Neural cell (in vitro differentiated cells): ENCODE results near the gene RHO. TPM values are rescaled to one million over a fixed set of nuclear protein-coding genes. Genes with fewer than 3 reads are reported as not detected.

Experiments used
- H2AFZ ChIP-seq: fragments of 200-600, 300-800 bp; sonication (generic), shearing (Covaris generic); 2 replicates; pipeline ENCODE4 v1.6.0; 2014; ENCODE audit warnings: low read depth, mild to moderate bottlenecking, antibody characterized with exemption, low read length, moderate library complexity
- H3F3A ChIP-seq: fragments of 200-600 bp; shearing (Covaris generic); 2 replicates; pipeline ENCODE4 v1.6.1; 2016; ENCODE audit warnings: mild to moderate bottlenecking, moderate library complexity, mixed read lengths, antibody characterized with exemption, low read length; ENCODE audit not compliant: insufficient read depth, poor library complexity, severe bottlenecking
- H3K27ac ChIP-seq: fragments of 200-600, 300-800 bp; sonication (generic), shearing (Covaris generic); 2 replicates; pipeline ENCODE4 v1.5.1; 2014; ENCODE audit warnings: mild to moderate bottlenecking, low read length, moderate library complexity
- H3K27me3 ChIP-seq: fragments of 300-800, 200-600 bp; sonication (generic), shearing (Covaris generic); 2 replicates; pipeline ENCODE4 v1.6.0; 2014; ENCODE audit warnings: mild to moderate bottlenecking, low read depth, low read length, moderate library complexity; ENCODE audit not compliant: insufficient read depth
- H3K36me3 ChIP-seq: fragments of 300-800, 200-600 bp; sonication (generic), shearing (Covaris generic); 2 replicates; pipeline ENCODE4 v1.5.1; 2014; ENCODE audit warnings: mild to moderate bottlenecking, antibody characterized with exemption, low read length, moderate library complexity; ENCODE audit not compliant: insufficient read depth
- H3K4me2 ChIP-seq: fragments of 300-800, 200-600 bp; sonication (generic), shearing (Covaris generic); 2 replicates; pipeline ENCODE4 v1.6.0; 2014; ENCODE audit warnings: mild to moderate bottlenecking, low read length
- H3K4me3 ChIP-seq: fragments of 300-800, 200-600 bp; sonication (generic), shearing (Covaris generic); 2 replicates; pipeline ENCODE4 v1.5.1; 2014; ENCODE audit warnings: mild to moderate bottlenecking, low read length, moderate library complexity
- H3K79me2 ChIP-seq: fragments of 200-600 bp; shearing (Covaris generic); replicated peaks from 2 replicates; pipeline ENCODE4 v1.6.0; 2014; ENCODE audit warnings: mild to moderate bottlenecking, low read length, moderate library complexity; ENCODE audit not compliant: insufficient read depth
- H3K9ac ChIP-seq: fragments of 300-800, 200-600 bp; sonication (generic), shearing (Covaris generic); 2 replicates; pipeline ENCODE4 v1.6.1; 2016; ENCODE audit warnings: mild to moderate bottlenecking, low read length, mixed read lengths
- H3K9me2 ChIP-seq: fragments of 200-600 bp; shearing (Covaris generic); 2 replicates; pipeline ENCODE4 v1.6.1; 2016; ENCODE audit warnings: mild to moderate bottlenecking, low read length, mixed read lengths; ENCODE audit not compliant: insufficient read depth
- H3K9me3 ChIP-seq: fragments of 200-600, 300-800 bp; sonication (generic), shearing (Covaris generic); 2 replicates; pipeline ENCODE4 v1.6.1; 2016; ENCODE audit warnings: mild to moderate bottlenecking, mixed run types, low read length, moderate library complexity, mixed read lengths
- H4K20me1 ChIP-seq: fragments of 200-600 bp; shearing (Covaris generic); 2 replicates; pipeline ENCODE4 v1.6.1; 2016; ENCODE audit warnings: mild to moderate bottlenecking, mixed run types; ENCODE audit not compliant: insufficient read depth
- EP300 ChIP-seq: fragments of 450-650 bp; conservative IDR thresholded peaks from 2 replicates; pipeline ENCODE4 v1.6.1; 2014; ENCODE audit warnings: antibody characterized with exemption, mild to moderate bottlenecking, moderate library complexity; ENCODE audit not compliant: poor library complexity, severe bottlenecking
- EZH2 ChIP-seq: fragments of 200-600, 300-800 bp; shearing (Covaris generic), sonication (generic); IDR thresholded peaks from 2 replicates; pipeline ENCODE4 v1.6.1; 2014; ENCODE audit warnings: antibody characterized with exemption, low read length, borderline replicate concordance, mild to moderate bottlenecking; ENCODE audit not compliant: insufficient read depth, poor library complexity, severe bottlenecking
- MXI1 ChIP-seq: fragments of 450-650 bp; conservative IDR thresholded peaks from 2 replicates; pipeline ENCODE4 v1.6.1; 2014; ENCODE audit warnings: antibody characterized with exemption, mild to moderate bottlenecking; ENCODE audit not compliant: poor library complexity, severe bottlenecking
- POLR2AphosphoS5 ChIP-seq: IDR thresholded peaks from 2 replicates; pipeline ENCODE4 v1.6.1; 2012
- RAD21 ChIP-seq: fragments of 450-650 bp; conservative IDR thresholded peaks from 2 replicates; pipeline ENCODE4 v1.6.1; 2014; ENCODE audit warnings: antibody characterized with exemption, mild to moderate bottlenecking, moderate library complexity
- SMC3 ChIP-seq: fragments of 450-650 bp; conservative IDR thresholded peaks from 2 replicates; pipeline ENCODE4 v1.6.1; 2014; ENCODE audit warnings: antibody characterized with exemption, mild to moderate bottlenecking, moderate library complexity; ENCODE audit not compliant: poor library complexity
- TAF1 ChIP-seq: IDR thresholded peaks from 2 replicates; pipeline ENCODE4 v1.6.1; 2012; ENCODE audit warnings: low read depth
- polyA plus RNA-seq: library from polyadenylated mRNA; depleted of rRNA; stranded (reverse); fragments of >200 nt; gene quantifications from 2 replicates; pipeline ENCODE4 v1.2.3, GENCODE V29; 2014
- TF ChIP-seq, protein P1 (sequence below): fragments of 450-650 bp; IDR thresholded peaks from 2 replicates; pipeline ENCODE4 v1.5.1; 2014; ENCODE audit warnings: antibody characterized with exemption, mild to moderate bottlenecking, moderate library complexity; ENCODE audit not compliant: poor library complexity, severe bottlenecking
- TF ChIP-seq, protein P2 (sequence below): IDR thresholded peaks from 2 replicates; pipeline ENCODE4 v1.6.1; 2012; ENCODE audit warnings: borderline replicate concordance

RHO gene
- polyA plus RNA-seq, 1 donor from 2014 or later = not detected

DNA sequence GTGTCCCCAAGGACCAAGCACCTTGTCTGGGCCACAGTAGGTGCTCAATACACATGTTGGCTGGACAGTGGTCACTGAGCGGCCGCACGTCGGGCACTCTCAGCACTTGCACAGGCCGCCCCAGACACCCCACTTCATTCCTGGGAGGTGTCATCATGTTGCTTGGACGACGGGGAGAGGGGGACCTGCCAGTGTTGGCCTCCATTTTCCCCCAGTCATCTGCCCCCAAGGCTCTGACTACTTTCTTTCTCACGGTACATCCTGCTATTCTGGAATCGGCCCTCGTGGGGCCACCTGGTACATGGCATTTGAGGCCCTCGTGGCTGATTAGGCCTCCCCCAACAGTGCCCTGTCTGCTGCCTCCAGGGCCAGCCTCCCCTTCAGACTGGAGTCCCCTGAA lies 1.2 kb upstream of the RHO start:
- Histone ChIP-seq H3K9ac (no peak overlapping the region), H3K4me3 (no peak overlapping the region), H3K36me3 (no peaks in the 10 kb centered on the region), H3F3A (no peaks in the 10 kb centered on the region), H3K27ac (no peak overlapping the region), H3K9me3 (no peaks in the 10 kb centered on the region), H3K79me2 (no peaks in the 10 kb centered on the region), H3K27me3 (no peaks in the 10 kb centered on the region), H2AFZ (no peak overlapping the region), H4K20me1 (no peaks in the 10 kb centered on the region), H3K4me2 (no peak overlapping the region), H3K9me2 (no peaks in the 10 kb centered on the region)
- TF ChIP-seq, protein P1, sequence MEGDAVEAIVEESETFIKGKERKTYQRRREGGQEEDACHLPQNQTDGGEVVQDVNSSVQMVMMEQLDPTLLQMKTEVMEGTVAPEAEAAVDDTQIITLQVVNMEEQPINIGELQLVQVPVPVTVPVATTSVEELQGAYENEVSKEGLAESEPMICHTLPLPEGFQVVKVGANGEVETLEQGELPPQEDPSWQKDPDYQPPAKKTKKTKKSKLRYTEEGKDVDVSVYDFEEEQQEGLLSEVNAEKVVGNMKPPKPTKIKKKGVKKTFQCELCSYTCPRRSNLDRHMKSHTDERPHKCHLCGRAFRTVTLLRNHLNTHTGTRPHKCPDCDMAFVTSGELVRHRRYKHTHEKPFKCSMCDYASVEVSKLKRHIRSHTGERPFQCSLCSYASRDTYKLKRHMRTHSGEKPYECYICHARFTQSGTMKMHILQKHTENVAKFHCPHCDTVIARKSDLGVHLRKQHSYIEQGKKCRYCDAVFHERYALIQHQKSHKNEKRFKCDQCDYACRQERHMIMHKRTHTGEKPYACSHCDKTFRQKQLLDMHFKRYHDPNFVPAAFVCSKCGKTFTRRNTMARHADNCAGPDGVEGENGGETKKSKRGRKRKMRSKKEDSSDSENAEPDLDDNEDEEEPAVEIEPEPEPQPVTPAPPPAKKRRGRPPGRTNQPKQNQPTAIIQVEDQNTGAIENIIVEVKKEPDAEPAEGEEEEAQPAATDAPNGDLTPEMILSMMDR = no peak
- no peak for TF ChIP-seq EZH2
- TF ChIP-seq EP300 = no peak
- TF ChIP-seq SMC3 = no peak
- TF ChIP-seq, protein P2, sequence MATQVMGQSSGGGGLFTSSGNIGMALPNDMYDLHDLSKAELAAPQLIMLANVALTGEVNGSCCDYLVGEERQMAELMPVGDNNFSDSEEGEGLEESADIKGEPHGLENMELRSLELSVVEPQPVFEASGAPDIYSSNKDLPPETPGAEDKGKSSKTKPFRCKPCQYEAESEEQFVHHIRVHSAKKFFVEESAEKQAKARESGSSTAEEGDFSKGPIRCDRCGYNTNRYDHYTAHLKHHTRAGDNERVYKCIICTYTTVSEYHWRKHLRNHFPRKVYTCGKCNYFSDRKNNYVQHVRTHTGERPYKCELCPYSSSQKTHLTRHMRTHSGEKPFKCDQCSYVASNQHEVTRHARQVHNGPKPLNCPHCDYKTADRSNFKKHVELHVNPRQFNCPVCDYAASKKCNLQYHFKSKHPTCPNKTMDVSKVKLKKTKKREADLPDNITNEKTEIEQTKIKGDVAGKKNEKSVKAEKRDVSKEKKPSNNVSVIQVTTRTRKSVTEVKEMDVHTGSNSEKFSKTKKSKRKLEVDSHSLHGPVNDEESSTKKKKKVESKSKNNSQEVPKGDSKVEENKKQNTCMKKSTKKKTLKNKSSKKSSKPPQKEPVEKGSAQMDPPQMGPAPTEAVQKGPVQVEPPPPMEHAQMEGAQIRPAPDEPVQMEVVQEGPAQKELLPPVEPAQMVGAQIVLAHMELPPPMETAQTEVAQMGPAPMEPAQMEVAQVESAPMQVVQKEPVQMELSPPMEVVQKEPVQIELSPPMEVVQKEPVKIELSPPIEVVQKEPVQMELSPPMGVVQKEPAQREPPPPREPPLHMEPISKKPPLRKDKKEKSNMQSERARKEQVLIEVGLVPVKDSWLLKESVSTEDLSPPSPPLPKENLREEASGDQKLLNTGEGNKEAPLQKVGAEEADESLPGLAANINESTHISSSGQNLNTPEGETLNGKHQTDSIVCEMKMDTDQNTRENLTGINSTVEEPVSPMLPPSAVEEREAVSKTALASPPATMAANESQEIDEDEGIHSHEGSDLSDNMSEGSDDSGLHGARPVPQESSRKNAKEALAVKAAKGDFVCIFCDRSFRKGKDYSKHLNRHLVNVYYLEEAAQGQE = no peak
- no peak for TF ChIP-seq MXI1
- no peak for TF ChIP-seq POLR2AphosphoS5
- no peak for TF ChIP-seq TAF1
- no peak for TF ChIP-seq RAD21

DNA sequence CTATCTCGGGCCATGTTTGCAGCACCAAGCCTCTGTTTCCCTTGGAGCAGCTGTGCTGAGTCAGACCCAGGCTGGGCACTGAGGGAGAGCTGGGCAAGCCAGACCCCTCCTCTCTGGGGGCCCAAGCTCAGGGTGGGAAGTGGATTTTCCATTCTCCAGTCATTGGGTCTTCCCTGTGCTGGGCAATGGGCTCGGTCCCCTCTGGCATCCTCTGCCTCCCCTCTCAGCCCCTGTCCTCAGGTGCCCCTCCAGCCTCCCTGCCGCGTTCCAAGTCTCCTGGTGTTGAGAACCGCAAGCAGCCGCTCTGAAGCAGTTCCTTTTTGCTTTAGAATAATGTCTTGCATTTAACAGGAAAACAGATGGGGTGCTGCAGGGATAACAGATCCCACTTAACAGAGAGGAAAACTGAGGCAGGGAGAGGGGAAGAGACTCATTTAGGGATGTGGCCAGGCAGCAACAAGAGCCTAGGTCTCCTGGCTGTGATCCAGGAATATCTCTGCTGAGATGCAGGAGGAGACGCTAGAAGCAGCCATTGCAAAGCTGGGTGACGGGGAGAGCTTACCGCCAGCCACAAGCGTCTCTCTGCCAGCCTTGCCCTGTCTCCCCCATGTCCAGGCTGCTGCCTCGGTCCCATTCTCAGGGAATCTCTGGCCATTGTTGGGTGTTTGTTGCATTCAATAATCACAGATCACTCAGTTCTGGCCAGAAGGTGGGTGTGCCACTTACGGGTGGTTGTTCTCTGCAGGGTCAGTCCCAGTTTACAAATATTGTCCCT lies 1.2 kb downstream of the RHO start:
- Histone ChIP-seq H3K36me3 (no peaks in the 10 kb centered on the region), H4K20me1 (no peaks in the 10 kb centered on the region), H3F3A (no peaks in the 10 kb centered on the region), H3K27ac (no peak overlapping the region), H3K4me2 (no peak overlapping the region), H3K9me2 (no peaks in the 10 kb centered on the region), H2AFZ (no peak overlapping the region), H3K4me3 (no peak overlapping the region), H3K9me3 (no peaks in the 10 kb centered on the region), H3K27me3 (no peaks in the 10 kb centered on the region), H3K79me2 (no peaks in the 10 kb centered on the region), H3K9ac (no peak overlapping the region)
- TF ChIP-seq SMC3 (no peak), RAD21 (no peak), EZH2 (no peak), EP300 (no peak), TAF1 (no peak), POLR2AphosphoS5 (no peak), MXI1 (no peak)
- TF ChIP-seq, protein P2 = no peak
- TF ChIP-seq, protein P1 = no peak
